Measurements from ENCODE around the gene SLC44A1.

The SLC44A1 gene

DNA sequence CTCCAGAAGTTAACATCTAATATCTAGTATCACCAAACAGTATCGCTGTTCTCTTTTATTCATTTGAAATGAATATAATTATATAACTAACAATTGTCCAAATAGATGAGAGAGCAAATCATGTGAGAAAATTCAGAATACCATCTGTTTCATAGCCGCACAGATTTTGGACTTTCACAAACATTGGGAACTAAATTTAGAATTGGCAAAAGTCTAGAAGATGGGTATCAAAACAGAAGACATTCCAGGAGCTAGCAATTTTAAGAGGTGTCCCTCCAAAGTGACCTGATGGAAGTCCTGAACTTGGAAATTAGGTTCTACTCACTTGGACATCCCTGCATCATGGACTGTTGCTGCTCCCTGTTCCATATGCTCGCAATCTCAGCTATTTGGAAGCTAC, 146.4 kb downstream of the SLC44A1 start:
- no peak for TF ChIP-seq ARNTL (CRISPR knock-in tag; IDR thresholded peaks at IDR 0.05; ENCODE audit: borderline replicate concordance, low read depth)
- ATAC-seq: no peak

DNA sequence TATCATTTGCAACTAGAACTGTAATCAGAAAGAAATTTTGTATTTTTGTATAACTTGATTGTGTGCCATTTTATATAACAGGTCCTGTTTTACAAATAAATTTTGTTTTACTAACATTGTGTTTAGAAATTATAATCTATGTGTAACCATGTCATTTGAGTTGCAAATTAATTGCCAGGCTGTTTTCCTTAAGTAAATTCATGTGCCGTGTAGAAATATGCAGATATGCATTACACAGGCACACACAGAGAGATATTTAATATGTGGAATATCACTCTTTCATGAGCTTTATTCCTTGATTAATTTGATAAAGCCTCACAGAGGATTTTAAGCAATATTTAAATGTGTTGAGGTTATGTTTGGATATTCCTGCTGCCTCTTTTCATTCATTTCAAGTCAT, 146.8 kb downstream of the SLC44A1 start:
- no peak for ATAC-seq
- no peak for TF ChIP-seq BACH2 (CRISPR knock-in tag; IDR thresholded peaks at IDR 0.05; ENCODE audit: borderline replicate concordance)
- no peak for TF ChIP-seq CSDC2 (CRISPR knock-in tag; IDR thresholded peaks at IDR 0.05)
- TF ChIP-seq PPARA (CRISPR knock-in tag; IDR thresholded peaks at IDR 0.05; ENCODE audit: borderline replicate concordance): no peak
- TF ChIP-seq TSHZ2 (CRISPR knock-in tag; IDR thresholded peaks at IDR 0.05): no peak
- no peak for TF ChIP-seq TCF4 (CRISPR knock-in tag; IDR thresholded peaks at IDR 0.05; ENCODE audit: borderline replicate concordance)
- no peak for TF ChIP-seq RARB (CRISPR knock-in tag; IDR thresholded peaks at IDR 0.05)

DNA sequence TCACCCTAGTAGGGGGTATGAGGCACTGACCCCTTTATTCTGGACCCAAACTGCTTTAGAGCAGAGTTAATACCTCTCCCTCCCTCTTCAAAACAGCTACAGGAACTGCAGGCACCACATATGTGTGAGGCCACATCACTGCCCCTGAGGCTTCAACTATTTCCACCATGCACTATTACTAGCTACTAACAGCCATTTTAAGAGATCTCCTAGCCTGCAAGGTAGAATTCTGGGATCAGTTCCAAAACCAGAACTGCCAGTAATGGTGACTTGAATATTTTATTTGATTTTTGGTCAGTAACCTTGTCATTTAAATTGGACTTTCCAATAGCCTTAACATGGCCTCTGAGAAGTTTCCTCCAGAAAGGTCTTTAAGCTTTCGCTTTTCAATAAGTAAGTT, 148.1 kb downstream of the SLC44A1 start:
- no peak for ATAC-seq
- TF ChIP-seq ZFP30 (CRISPR knock-in tag; IDR thresholded peaks at IDR 0.05) (no peak), ZC3H10 (CRISPR knock-in tag; IDR thresholded peaks at IDR 0.05) (no peak), CSDC2 (CRISPR knock-in tag; IDR thresholded peaks at IDR 0.05) (no peak), ZNF565 (CRISPR knock-in tag; conservative IDR thresholded peaks at IDR 0.05; ENCODE audit: low read depth) (no peak), ZFP3 (CRISPR knock-in tag; IDR thresholded peaks at IDR 0.05) (no peak), GLIS3 (CRISPR knock-in tag; IDR thresholded peaks at IDR 0.05) (no peak)

GRCh38 chr9:105393576-105394344, 149.3 kb downstream of the SLC44A1 start:
- TF ChIP-seq GLIS3 (CRISPR knock-in tag; IDR thresholded peaks at IDR 0.05) (no peak), RARB (CRISPR knock-in tag; IDR thresholded peaks at IDR 0.05) (no peak), PATZ1 (CRISPR knock-in tag; IDR thresholded peaks at IDR 0.05; ENCODE audit: borderline replicate concordance) (no peak), ESRRG (CRISPR knock-in tag; IDR thresholded peaks at IDR 0.05) (no peak), BACH2 (CRISPR knock-in tag; IDR thresholded peaks at IDR 0.05; ENCODE audit: borderline replicate concordance) (no peak)
- ATAC-seq: no peak

DNA sequence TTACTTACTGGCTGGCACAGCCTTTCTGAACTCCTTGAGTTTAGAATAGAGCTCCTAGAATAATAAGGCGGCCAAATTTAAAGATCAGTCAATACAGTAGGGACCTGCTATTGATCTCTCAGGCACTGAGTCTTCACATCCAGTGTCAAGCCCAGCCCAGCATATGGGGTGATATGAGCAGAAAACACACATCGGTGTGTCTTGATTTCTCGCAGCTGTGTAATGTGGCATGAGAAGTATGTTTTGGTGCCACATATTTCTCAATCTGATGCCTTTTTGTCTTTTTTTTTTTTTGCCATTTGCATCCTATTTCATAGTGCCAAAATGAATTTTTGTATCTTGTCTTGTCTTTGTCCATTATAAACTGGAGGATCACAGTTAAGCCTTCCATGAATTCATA, 152.0 kb downstream of the SLC44A1 start:
- no peak for ATAC-seq
- no peak for TF ChIP-seq CSRNP3 (CRISPR knock-in tag; IDR thresholded peaks at IDR 0.05)
- TF ChIP-seq CSDC2 (CRISPR knock-in tag; IDR thresholded peaks at IDR 0.05): no peak
- no peak for TF ChIP-seq RARB (CRISPR knock-in tag; IDR thresholded peaks at IDR 0.05)
- no peak for TF ChIP-seq ZNF70 (CRISPR knock-in tag; IDR thresholded peaks at IDR 0.05)
- TF ChIP-seq PPARA (CRISPR knock-in tag; IDR thresholded peaks at IDR 0.05; ENCODE audit: borderline replicate concordance): no peak

DNA sequence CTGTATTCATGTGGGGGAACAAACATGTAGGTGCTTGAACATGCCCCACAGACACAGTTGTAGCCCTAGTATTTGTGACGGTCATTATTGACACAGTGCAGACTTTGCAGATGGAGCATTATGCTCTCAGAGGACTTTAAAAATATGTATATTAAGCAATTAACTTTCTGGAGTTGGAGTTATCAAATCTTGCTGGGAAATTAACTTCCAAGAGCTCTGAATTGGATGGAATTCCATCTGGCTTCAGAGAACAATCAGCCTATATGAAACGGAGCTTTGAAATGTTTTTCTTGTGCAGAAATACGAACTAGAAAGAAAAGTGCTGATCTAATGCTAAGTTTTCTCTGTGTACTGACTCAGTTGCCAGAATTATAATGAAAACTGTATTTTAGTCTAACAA, 152.4 kb downstream of the SLC44A1 start:
- TF ChIP-seq ISL1 (CRISPR knock-in tag; IDR thresholded peaks at IDR 0.05) (no peak), CSRNP3 (CRISPR knock-in tag; IDR thresholded peaks at IDR 0.05) (no peak), ZNF70 (CRISPR knock-in tag; IDR thresholded peaks at IDR 0.05) (no peak), ZFP3 (CRISPR knock-in tag; IDR thresholded peaks at IDR 0.05) (no peak), CSDC2 (CRISPR knock-in tag; IDR thresholded peaks at IDR 0.05) (no peak), ESRRG (CRISPR knock-in tag; IDR thresholded peaks at IDR 0.05) (no peak), TOX (CRISPR knock-in tag; IDR thresholded peaks at IDR 0.05; ENCODE audit: borderline replicate concordance) (no peak), GLIS3 (CRISPR knock-in tag; IDR thresholded peaks at IDR 0.05) (no peak), OSR1 (CRISPR knock-in tag; IDR thresholded peaks at IDR 0.05) (no peak), TCF4 (CRISPR knock-in tag; IDR thresholded peaks at IDR 0.05; ENCODE audit: borderline replicate concordance) (no peak)
- no peak for ATAC-seq

Data from SK-N-SH treated with all-trans-retinoic acid at 6 μM for 48 hours (cell line).